Measurements from ENCODE around the gene MKNK2. TPM values are rescaled to one million over a fixed set of nuclear protein-coding genes. Genes with fewer than 3 reads are reported as not detected.
A peak's percentile ranks its signal among the peaks of the same experiment; 100 is the strongest.

The MKNK2 gene
- total and polyA plus RNA-seq, 2 of the 13 experiments (the other 11 are each of a cell fraction or from before 2014, with no cell fraction given): 44.9 to 112 TPM

DNA sequence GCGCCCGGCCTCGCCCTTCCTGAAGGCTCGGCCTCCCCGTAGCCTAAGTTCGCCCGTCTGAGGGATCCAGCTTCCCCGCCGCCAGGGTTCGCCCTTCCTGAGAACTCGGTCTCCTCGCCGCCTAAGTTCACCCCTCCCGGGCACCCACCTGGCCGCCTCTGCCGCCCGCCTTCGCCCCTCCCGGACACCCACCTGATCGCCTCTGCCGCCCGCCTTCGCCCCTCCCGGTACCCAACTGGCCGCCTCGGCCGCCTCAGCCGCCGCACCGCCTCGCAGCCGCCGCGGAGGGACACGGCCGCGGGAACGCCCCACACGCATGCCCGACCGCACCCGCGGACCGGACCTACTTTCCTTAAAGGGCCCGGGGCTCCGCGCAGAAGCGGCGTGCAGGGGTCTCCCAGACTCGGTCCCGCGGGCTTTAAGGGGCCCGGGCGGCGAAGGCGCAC lies 45.0 kb upstream of the MKNK2 start, which contains the start of gene MOB3A (continued):
- no peak for TF ChIP-seq FOXO4 (CRISPR knock-in tag; conservative IDR thresholded peaks at IDR 0.05)
- TF ChIP-seq TBX2 (CRISPR knock-in tag; IDR thresholded peaks at IDR 0.05; ENCODE audit: borderline replicate concordance): peak; percentile 79; the same call in 1 of the 2 replicates
- no peak; the same call in 1 of the 2 replicates for TF ChIP-seq ZBTB42 (CRISPR knock-in tag; IDR thresholded peaks at IDR 0.05)
- no peak for TF ChIP-seq NFRKB (IDR thresholded peaks at IDR 0.05)
- TF ChIP-seq HOMEZ (CRISPR knock-in tag; IDR thresholded peaks at IDR 0.05; ENCODE audit: low read depth): no peak
- TF ChIP-seq KLF12 (CRISPR knock-in tag; IDR thresholded peaks at IDR 0.05; ENCODE audit: borderline replicate concordance): peak; percentile 92
- no peak for TF ChIP-seq NFKBIZ (CRISPR knock-in tag; IDR thresholded peaks at IDR 0.05)
- TF ChIP-seq, protein P1, sequence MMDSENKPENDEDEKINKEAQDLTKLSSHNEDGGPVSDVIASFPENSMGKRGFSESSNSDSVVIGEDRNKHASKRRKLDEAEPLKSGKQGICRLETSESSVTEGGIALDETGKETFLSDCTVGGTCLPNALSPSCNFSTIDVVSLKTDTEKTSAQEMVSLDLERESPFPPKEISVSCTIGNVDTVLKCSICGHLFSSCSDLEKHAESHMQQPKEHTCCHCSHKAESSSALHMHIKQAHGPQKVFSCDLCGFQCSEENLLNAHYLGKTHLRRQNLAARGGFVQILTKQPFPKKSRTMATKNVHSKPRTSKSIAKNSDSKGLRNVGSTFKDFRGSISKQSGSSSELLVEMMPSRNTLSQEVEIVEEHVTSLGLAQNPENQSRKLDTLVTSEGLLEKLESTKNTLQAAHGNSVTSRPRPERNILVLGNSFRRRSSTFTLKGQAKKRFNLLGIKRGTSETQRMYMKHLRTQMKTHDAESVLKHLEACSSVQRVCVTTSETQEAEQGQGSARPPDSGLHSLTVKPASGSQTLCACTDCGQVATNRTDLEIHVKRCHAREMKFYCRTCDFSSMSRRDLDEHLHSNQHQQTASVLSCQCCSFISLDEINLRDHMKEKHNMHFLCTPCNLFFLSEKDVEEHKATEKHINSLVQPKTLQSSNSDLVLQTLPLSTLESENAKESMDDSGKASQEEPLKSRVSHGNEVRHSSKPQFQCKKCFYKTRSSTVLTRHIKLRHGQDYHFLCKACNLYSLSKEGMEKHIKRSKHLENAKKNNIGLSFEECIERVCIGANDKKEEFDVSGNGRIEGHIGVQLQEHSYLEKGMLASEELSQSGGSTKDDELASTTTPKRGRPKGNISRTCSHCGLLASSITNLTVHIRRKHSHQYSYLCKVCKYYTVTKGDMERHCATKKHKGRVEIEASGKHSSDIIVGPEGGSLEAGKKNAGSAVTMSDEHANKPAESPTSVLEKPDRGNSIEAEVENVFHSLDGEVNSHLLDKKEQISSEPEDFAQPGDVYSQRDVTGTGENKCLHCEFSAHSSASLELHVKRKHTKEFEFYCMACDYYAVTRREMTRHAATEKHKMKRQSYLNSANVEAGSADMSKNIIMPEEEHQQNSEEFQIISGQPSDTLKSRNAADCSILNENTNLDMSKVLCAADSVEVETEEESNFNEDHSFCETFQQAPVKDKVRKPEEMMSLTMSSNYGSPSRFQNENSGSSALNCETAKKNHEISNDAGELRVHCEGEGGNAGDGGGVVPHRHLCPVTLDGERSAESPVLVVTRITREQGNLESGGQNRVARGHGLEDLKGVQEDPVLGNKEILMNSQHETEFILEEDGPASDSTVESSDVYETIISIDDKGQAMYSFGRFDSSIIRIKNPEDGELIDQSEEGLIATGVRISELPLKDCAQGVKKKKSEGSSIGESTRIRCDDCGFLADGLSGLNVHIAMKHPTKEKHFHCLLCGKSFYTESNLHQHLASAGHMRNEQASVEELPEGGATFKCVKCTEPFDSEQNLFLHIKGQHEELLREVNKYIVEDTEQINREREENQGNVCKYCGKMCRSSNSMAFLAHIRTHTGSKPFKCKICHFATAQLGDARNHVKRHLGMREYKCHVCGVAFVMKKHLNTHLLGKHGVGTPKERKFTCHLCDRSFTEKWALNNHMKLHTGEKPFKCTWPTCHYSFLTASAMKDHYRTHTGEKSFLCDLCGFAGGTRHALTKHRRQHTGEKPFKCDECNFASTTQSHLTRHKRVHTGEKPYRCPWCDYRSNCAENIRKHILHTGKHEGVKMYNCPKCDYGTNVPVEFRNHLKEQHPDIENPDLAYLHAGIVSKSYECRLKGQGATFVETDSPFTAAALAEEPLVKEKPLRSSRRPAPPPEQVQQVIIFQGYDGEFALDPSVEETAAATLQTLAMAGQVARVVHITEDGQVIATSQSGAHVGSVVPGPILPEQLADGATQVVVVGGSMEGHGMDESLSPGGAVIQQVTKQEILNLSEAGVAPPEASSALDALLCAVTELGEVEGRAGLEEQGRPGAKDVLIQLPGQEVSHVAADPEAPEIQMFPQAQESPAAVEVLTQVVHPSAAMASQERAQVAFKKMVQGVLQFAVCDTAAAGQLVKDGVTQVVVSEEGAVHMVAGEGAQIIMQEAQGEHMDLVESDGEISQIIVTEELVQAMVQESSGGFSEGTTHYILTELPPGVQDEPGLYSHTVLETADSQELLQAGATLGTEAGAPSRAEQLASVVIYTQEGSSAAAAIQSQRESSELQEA (CRISPR knock-in tag; IDR thresholded peaks at IDR 0.05; ENCODE audit: not compliant biosample characterization): no peak
- TF ChIP-seq SCMH1 (CRISPR knock-in tag; IDR thresholded peaks at IDR 0.05; ENCODE audit: borderline replicate concordance): no peak
- TF ChIP-seq ATF1 (CRISPR knock-in tag; IDR thresholded peaks at IDR 0.05): no peak
- 0 out of 2 replicates have a peak, but pooled peaks have one; percentile 24 for TF ChIP-seq ZNF281 (CRISPR knock-in tag; IDR thresholded peaks at IDR 0.05; ENCODE audit: borderline replicate concordance)

Data from HepG2 (cell line).